Stomach smooth muscle (tissue), 2 donors: ENCODE measurements around the gene HIBCH.
"Not testable (repeated sequence)": the region's sequence is repeated elsewhere in the genome, so short reads cannot be mapped to it uniquely, and the experiment has no call there.

Source experiments
- H3K27ac ChIP-seq: one replicate; pipeline ENCODE4 v1.7.0; 2013; ENCODE audit warnings: mild to moderate bottlenecking, low read length, inconsistent platforms
- H3K27me3 ChIP-seq, 2 donors: one replicate each; pipeline ENCODE4 v1.7.0; 2013; ENCODE audit warnings: low read length in 2 of 2; ENCODE audit not compliant: insufficient read depth in 2 of 2, control insufficient read depth in 1 of 2
- H3K36me3 ChIP-seq, 2 donors: one replicate each; pipeline ENCODE4 v1.7.0; 2013; ENCODE audit warnings: low read length in 2 of 2; ENCODE audit not compliant: control insufficient read depth in 2 of 2, insufficient read depth in 2 of 2
- H3K4me1 ChIP-seq: one replicate; pipeline ENCODE4 v1.7.0; 2013; ENCODE audit warnings: low read length; ENCODE audit not compliant: control insufficient read depth, insufficient read depth
- H3K4me3 ChIP-seq, 2 donors: one replicate each; pipeline ENCODE4 v1.7.0; 2013; ENCODE audit warnings: low read length in 2 of 2
- H3K9ac ChIP-seq, 2 donors: one replicate each; pipeline ENCODE4 v1.7.0; 2013; ENCODE audit warnings: low read length in 2 of 2, mild to moderate bottlenecking in 1 of 2
- H3K9me3 ChIP-seq, 2 donors: one replicate each; pipeline ENCODE4 v1.7.0; 2013; ENCODE audit warnings: low read length in 2 of 2; ENCODE audit not compliant: control insufficient read depth in 2 of 2
- donor health status: healthy.
- donor health status: Pancreatic carcinoma.

The HIBCH gene

GRCh38 chr2:190342611-190343010, 23.0 kb upstream of the HIBCH start:
- H3K9ac ChIP-seq, result no peak overlapping the region
- H3K27ac ChIP-seq, result peak overlapping the region; percentile 78
- H3K4me3 ChIP-seq, result peak overlapping the region in 1 of 2 donors; percentile 36
- peaks cover 10% of the 10 kb centered on the region for H3K4me1 ChIP-seq
- no peaks in the 10 kb centered on the region for H3K36me3 ChIP-seq
- no peaks in the 10 kb centered on the region for H3K9me3 ChIP-seq
- H3K27me3 ChIP-seq, result no peaks in the 10 kb centered on the region

GRCh38 chr2:190340369-190340768, 20.7 kb upstream of the HIBCH start:
- no peaks in the 10 kb centered on the region for H3K27me3 ChIP-seq
- H3K36me3 ChIP-seq, result no peaks in the 10 kb centered on the region
- H3K4me3 ChIP-seq, result no peak overlapping the region

GRCh38 chr2:190339394-190339793, 19.8 kb upstream of the HIBCH start:
- H3K27ac ChIP-seq, result no peak overlapping the region
- no peaks in the 10 kb centered on the region for H3K36me3 ChIP-seq
- H3K27me3 ChIP-seq, result no peaks in the 10 kb centered on the region
- peaks cover 10% of the 10 kb centered on the region for H3K4me1 ChIP-seq
- no peak overlapping the region for H3K4me3 ChIP-seq
- no peaks in the 10 kb centered on the region for H3K9me3 ChIP-seq
- no peak overlapping the region for H3K9ac ChIP-seq

More at GRCh38 chr2:190340369-190340768, 20.7 kb upstream of the HIBCH start:
- H3K4me1 ChIP-seq, result peaks cover 10% of the 10 kb centered on the region
- no peak overlapping the region for H3K9ac ChIP-seq
- H3K27ac ChIP-seq, result no peak overlapping the region
- H3K9me3 ChIP-seq, result no peaks in the 10 kb centered on the region

GRCh38 chr2:190338453-190338852, 18.8 kb upstream of the HIBCH start:
- Histone ChIP-seq H3K36me3 (no peaks in the 10 kb centered on the region), H3K27me3 (no peaks in the 10 kb centered on the region), H3K9me3 (no peaks in the 10 kb centered on the region), H3K4me3 (no peak overlapping the region), H3K27ac (no peak overlapping the region), H3K4me1 (peaks cover 8% of the 10 kb centered on the region), H3K9ac (no peak overlapping the region)

- no peaks in the 10 kb centered on the region for H3K9me3 ChIP-seq
- no peak overlapping the region for H3K4me3 ChIP-seq
- H3K27ac ChIP-seq, result no peak overlapping the region
- H3K9ac ChIP-seq, result no peak overlapping the region
- no peaks in the 10 kb centered on the region for H3K4me1 ChIP-seq
- H3K36me3 ChIP-seq, result no peaks in the 10 kb centered on the region
- H3K27me3 ChIP-seq, result no peaks in the 10 kb centered on the region
Observed at GRCh38 chr2:190336420-190336819, 16.8 kb upstream of the HIBCH start.

GRCh38 chr2:190335584-190335983, 16.0 kb upstream of the HIBCH start:
- not testable (repeated sequence) for H3K27ac ChIP-seq

GRCh38 chr2:190335225-190335559, 15.6 kb upstream of the HIBCH start:
- Histone ChIP-seq H3K4me1 (no peaks in the 10 kb centered on the region), H3K9ac (no peak overlapping the region), H3K9me3 (no peaks in the 10 kb centered on the region), H3K27ac (no peak overlapping the region), H3K4me3 (no peak overlapping the region), H3K27me3 (no peaks in the 10 kb centered on the region), H3K36me3 (no peaks in the 10 kb centered on the region)

More at GRCh38 chr2:190335584-190335983, 16.0 kb upstream of the HIBCH start:
- H3K9me3 ChIP-seq, H3K4me3 ChIP-seq, H3K4me1 ChIP-seq, H3K27me3 ChIP-seq, H3K9ac ChIP-seq, H3K36me3 ChIP-seq: not testable (repeated sequence)

- no peak overlapping the region for H3K9ac ChIP-seq
- no peak overlapping the region for H3K27ac ChIP-seq
- no peaks in the 10 kb centered on the region for H3K27me3 ChIP-seq
- no peaks in the 10 kb centered on the region for H3K9me3 ChIP-seq
- no peaks in the 10 kb centered on the region for H3K36me3 ChIP-seq
- H3K4me1 ChIP-seq, result no peaks in the 10 kb centered on the region
- no peak overlapping the region for H3K4me3 ChIP-seq
Observed at GRCh38 chr2:190334479-190335224, 15.0 kb upstream of the HIBCH start.

GRCh38 chr2:190333928-190334327, 14.3 kb upstream of the HIBCH start:
- Histone ChIP-seq H3K9ac (no peak overlapping the region), H3K27me3 (no peaks in the 10 kb centered on the region), H3K4me1 (no peaks in the 10 kb centered on the region), H3K4me3 (no peak overlapping the region), H3K27ac (no peak overlapping the region), H3K9me3 (no peaks in the 10 kb centered on the region), H3K36me3 (no peaks in the 10 kb centered on the region)

- Histone ChIP-seq H3K4me3 (no peak overlapping the region), H3K9ac (no peak overlapping the region), H3K27me3 (no peaks in the 10 kb centered on the region), H3K4me1 (no peaks in the 10 kb centered on the region), H3K9me3 (no peaks in the 10 kb centered on the region), H3K36me3 (no peaks in the 10 kb centered on the region), H3K27ac (no peak overlapping the region)
Observed at GRCh38 chr2:190333395-190333794, 13.8 kb upstream of the HIBCH start.

GRCh38 chr2:190328573-190329147, 9.0 kb upstream of the HIBCH start:
- Histone ChIP-seq H3K4me1 (no peaks in the 10 kb centered on the region), H3K9me3 (no peaks in the 10 kb centered on the region), H3K9ac (no peak overlapping the region), H3K27me3 (peaks cover 0 to 2% of the 10 kb centered on the region in 2 donors), H3K36me3 (no peaks in the 10 kb centered on the region), H3K27ac (no peak overlapping the region), H3K4me3 (no peak overlapping the region)
